Stomach (tissue), 4 donors: ENCODE results near the gene DOCK3.

Experiments used
- CTCF ChIP-seq, 7 experiments: fragments of 450-650 bp in 4 of 7; fragments of 200-600 bp in 3 of 7; sonication (generic) in 3 of 7; IDR thresholded peaks; one replicate each; pipeline ENCODE4 v1.5.1; 2016 to 2019; ENCODE audit warnings: antibody characterized with exemption in 7 of 7, control low read depth in 2 of 7, mild to moderate bottlenecking in 1 of 7
- POLR2A ChIP-seq, 4 donors: fragments of 450-650 bp; IDR thresholded peaks; one replicate each; pipeline ENCODE4 v1.6.1; 2016; ENCODE audit warnings: antibody characterized with exemption in 4 of 4, control low read depth in 2 of 4, mild to moderate bottlenecking in 1 of 4, moderate library complexity in 1 of 4

GRCh38 chr3:51044982-51045381 lies 370.3 kb downstream of the DOCK3 start:
- TF ChIP-seq CTCF (IDR thresholded peaks at IDR 0.05): no peak
- TF ChIP-seq POLR2A (IDR thresholded peaks at IDR 0.05): no peak
